HepG2 (cell line): ENCODE measurements around the gene FGFR3. TPM values are rescaled to one million over a fixed set of nuclear protein-coding genes. Genes with fewer than 3 reads are reported as not detected.

Experiments used
- ATF1 ChIP-seq: IDR thresholded peaks from 2 replicates; pipeline ENCODE4 v1.6.1; 2016; ENCODE audit warnings: mild to moderate bottlenecking, control low read depth
- CHD4 ChIP-seq: fragments of 200-600 bp; sonication (generic); IDR thresholded peaks from 2 replicates; pipeline ENCODE4 v1.7.0; 2017; ENCODE audit warnings: mild to moderate bottlenecking, low read length, borderline replicate concordance
- KAT8 ChIP-seq: IDR thresholded peaks from 2 replicates; pipeline ENCODE4 v1.6.1; 2016; ENCODE audit warnings: missing genetic modification reagents, missing compliant biosample characterization
- MAFF ChIP-seq: IDR thresholded peaks from 2 replicates; pipeline ENCODE4 v1.6.1; 2011; ENCODE audit warnings: low read depth, low read length, improper control_type of control experiment
- MED13 ChIP-seq: sonication (generic); formaldehyde crosslinking; IDR thresholded peaks from 2 replicates; pipeline ENCODE4 v1.5.0; 2020; ENCODE audit warnings: missing genetic modification reagents
- MEF2D ChIP-seq: sonication (generic); formaldehyde crosslinking; IDR thresholded peaks from 2 replicates; pipeline ENCODE4 v1.5.1; 2020; ENCODE audit warnings: mild to moderate bottlenecking, missing genetic modification reagents
- MYNN ChIP-seq: sonication (generic); formaldehyde crosslinking; IDR thresholded peaks from 2 replicates; pipeline ENCODE4 v1.4.0; 2020; ENCODE audit warnings: mild to moderate bottlenecking, low read depth, missing genetic modification reagents
- U2AF1 ChIP-seq: fragments of 200-400 bp; formaldehyde crosslinking; optimal IDR thresholded peaks from 2 replicates; pipeline ENCODE3; 2017; ENCODE audit warnings: mild to moderate bottlenecking, low read depth, low read length
- ZBTB34 ChIP-seq: sonication (generic); formaldehyde crosslinking; IDR thresholded peaks from 2 replicates; pipeline ENCODE4 v1.8.0; 2022; ENCODE audit warnings: mild to moderate bottlenecking, missing genetic modification reagents
- ZMAT5 ChIP-seq: sonication (generic); formaldehyde crosslinking; IDR thresholded peaks from 2 replicates; pipeline ENCODE4 v1.5.0; 2020; ENCODE audit warnings: mild to moderate bottlenecking, low read depth, missing genetic modification reagents, borderline replicate concordance
- ZNF256 ChIP-seq: sonication (generic); formaldehyde crosslinking; conservative IDR thresholded peaks from 2 replicates; pipeline ENCODE4 v1.4.0; 2020; ENCODE audit warnings: missing genetic modification reagents
- ZNF512B ChIP-seq: sonication (generic); formaldehyde crosslinking; IDR thresholded peaks from 2 replicates; pipeline ENCODE4 v1.5.1; 2020; ENCODE audit warnings: missing genetic modification reagents, mild to moderate bottlenecking, borderline replicate concordance
- ZNF562 ChIP-seq: sonication (generic); formaldehyde crosslinking; IDR thresholded peaks from 2 replicates; pipeline ENCODE4 v1.8.0; 2022; ENCODE audit warnings: missing genetic modification reagents, borderline replicate concordance
- ZNF569 ChIP-seq: sonication (generic); formaldehyde crosslinking; IDR thresholded peaks from 2 replicates; pipeline ENCODE4 v1.5.0; 2020; ENCODE audit warnings: mild to moderate bottlenecking, missing genetic modification reagents, moderate library complexity, borderline replicate concordance
- ZNF713 ChIP-seq: sonication (generic); formaldehyde crosslinking; IDR thresholded peaks from 2 replicates; pipeline ENCODE4 v1.4.0; 2020; ENCODE audit warnings: mild to moderate bottlenecking, missing genetic modification reagents
- ZSCAN31 ChIP-seq: sonication (generic); formaldehyde crosslinking; IDR thresholded peaks from 2 replicates; pipeline ENCODE4 v1.5.0; 2020; ENCODE audit warnings: low read depth, mild to moderate bottlenecking, missing genetic modification reagents
- polyA plus RNA-seq, 8 experiments: library from polyadenylated mRNA; depleted of rRNA in 3 of 8; stranded (reverse) in 7 of 8; unstranded in 1 of 8; fragments of >200 nt; fragmentation: Illumina TruSeq in 4 of 8; extraction: Trizol in 4 of 8; gene quantifications; 2 replicates each; pipeline versions ENCODE4 v1.2.1 to v1.2.3, GENCODE V29; 2011 to 2016; ENCODE audit warnings: low read depth in 4 of 8, missing spikeins in 1 of 8, mixed read lengths in 1 of 8; ENCODE audit not compliant: insufficient read depth in 1 of 8
- total RNA-seq, 5 experiments: library from RNA; depleted of rRNA; stranded (reverse); fragments of >200 nt; fragmentation: Illumina TruSeq; extraction: Trizol; gene quantifications; 2 replicates each; pipeline ENCODE4 v1.2.3, GENCODE V29; 2016; ENCODE audit warnings: low read depth in 1 of 5
- TF ChIP-seq, protein P1 (sequence below), 2 experiments: fragments of 450-650 bp in 1 of 2; sonication (generic) in 1 of 2; formaldehyde crosslinking; IDR thresholded peaks; 2 replicates each; pipeline versions ENCODE4 v1.5.0 to v1.8.0; 2020 to 2022; ENCODE audit warnings: mild to moderate bottlenecking in 1 of 2, missing genetic modification reagents in 1 of 2
- TF ChIP-seq, protein P2 (sequence below): sonication (generic); formaldehyde crosslinking; IDR thresholded peaks from 2 replicates; pipeline ENCODE4 v1.4.0; 2020; ENCODE audit warnings: missing genetic modification reagents
- TF ChIP-seq, protein P3 (sequence below): IDR thresholded peaks from 2 replicates; pipeline ENCODE4 v1.4.0; 2020; ENCODE audit warnings: mild to moderate bottlenecking, missing genetic modification reagents

The FGFR3 gene
- total and polyA plus RNA-seq, 2 of the 13 experiments (the other 11 are each of a cell fraction or from before 2014, with no cell fraction given): 103 to 109 TPM

GRCh38 chr4:1768367-1769034 lies 24.6 kb upstream of the FGFR3 start (continued):
- TF ChIP-seq, protein P1, sequence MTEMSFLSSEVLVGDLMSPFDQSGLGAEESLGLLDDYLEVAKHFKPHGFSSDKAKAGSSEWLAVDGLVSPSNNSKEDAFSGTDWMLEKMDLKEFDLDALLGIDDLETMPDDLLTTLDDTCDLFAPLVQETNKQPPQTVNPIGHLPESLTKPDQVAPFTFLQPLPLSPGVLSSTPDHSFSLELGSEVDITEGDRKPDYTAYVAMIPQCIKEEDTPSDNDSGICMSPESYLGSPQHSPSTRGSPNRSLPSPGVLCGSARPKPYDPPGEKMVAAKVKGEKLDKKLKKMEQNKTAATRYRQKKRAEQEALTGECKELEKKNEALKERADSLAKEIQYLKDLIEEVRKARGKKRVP (CRISPR knock-in tag; IDR thresholded peaks at IDR 0.05): no peak
- TF ChIP-seq ZSCAN31 (0 out of 2 replicates have a peak, but pooled peaks have one; percentile 26), ZNF562 (no peak), ZMAT5 (no peak), MYNN (CRISPR knock-in tag) (no peak), ZNF713 (no peak), ZNF512B (no peak), MED13 (CRISPR knock-in tag) (no peak), ZNF256 (CRISPR knock-in tag) (no peak), KAT8 (CRISPR knock-in tag) (no peak), CHD4 (no peak), ZNF569 (CRISPR knock-in tag) (no peak), U2AF1 (no peak), MEF2D (no peak; the same call in 1 of the 2 replicates), ATF1 (CRISPR knock-in tag) (no peak), ZBTB34 (CRISPR knock-in tag) (peak; percentile 31; the same call in 1 of the 2 replicates), MAFF (no peak)
- TF ChIP-seq, protein P2, sequence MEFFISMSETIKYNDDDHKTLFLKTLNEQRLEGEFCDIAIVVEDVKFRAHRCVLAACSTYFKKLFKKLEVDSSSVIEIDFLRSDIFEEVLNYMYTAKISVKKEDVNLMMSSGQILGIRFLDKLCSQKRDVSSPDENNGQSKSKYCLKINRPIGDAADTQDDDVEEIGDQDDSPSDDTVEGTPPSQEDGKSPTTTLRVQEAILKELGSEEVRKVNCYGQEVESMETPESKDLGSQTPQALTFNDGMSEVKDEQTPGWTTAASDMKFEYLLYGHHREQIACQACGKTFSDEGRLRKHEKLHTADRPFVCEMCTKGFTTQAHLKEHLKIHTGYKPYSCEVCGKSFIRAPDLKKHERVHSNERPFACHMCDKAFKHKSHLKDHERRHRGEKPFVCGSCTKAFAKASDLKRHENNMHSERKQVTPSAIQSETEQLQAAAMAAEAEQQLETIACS (CRISPR knock-in tag): no peak
- TF ChIP-seq, protein P3, sequence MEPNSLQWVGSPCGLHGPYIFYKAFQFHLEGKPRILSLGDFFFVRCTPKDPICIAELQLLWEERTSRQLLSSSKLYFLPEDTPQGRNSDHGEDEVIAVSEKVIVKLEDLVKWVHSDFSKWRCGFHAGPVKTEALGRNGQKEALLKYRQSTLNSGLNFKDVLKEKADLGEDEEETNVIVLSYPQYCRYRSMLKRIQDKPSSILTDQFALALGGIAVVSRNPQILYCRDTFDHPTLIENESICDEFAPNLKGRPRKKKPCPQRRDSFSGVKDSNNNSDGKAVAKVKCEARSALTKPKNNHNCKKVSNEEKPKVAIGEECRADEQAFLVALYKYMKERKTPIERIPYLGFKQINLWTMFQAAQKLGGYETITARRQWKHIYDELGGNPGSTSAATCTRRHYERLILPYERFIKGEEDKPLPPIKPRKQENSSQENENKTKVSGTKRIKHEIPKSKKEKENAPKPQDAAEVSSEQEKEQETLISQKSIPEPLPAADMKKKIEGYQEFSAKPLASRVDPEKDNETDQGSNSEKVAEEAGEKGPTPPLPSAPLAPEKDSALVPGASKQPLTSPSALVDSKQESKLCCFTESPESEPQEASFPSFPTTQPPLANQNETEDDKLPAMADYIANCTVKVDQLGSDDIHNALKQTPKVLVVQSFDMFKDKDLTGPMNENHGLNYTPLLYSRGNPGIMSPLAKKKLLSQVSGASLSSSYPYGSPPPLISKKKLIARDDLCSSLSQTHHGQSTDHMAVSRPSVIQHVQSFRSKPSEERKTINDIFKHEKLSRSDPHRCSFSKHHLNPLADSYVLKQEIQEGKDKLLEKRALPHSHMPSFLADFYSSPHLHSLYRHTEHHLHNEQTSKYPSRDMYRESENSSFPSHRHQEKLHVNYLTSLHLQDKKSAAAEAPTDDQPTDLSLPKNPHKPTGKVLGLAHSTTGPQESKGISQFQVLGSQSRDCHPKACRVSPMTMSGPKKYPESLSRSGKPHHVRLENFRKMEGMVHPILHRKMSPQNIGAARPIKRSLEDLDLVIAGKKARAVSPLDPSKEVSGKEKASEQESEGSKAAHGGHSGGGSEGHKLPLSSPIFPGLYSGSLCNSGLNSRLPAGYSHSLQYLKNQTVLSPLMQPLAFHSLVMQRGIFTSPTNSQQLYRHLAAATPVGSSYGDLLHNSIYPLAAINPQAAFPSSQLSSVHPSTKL: peak; percentile 61
